ENCODE results near the gene ZFP2. TPM values are rescaled to one million over a fixed set of nuclear protein-coding genes. Genes with fewer than 3 reads are reported as not detected.
A peak's percentile ranks its signal among the peaks of the same experiment; 100 is the strongest.

ZFP2 gene
- 0.37 and 0.52 TPM in 2 replicates for total RNA-seq (2021)
- long read RNA-seq, partial matches to known transcripts = 0 of 4 reads
- long read RNA-seq, other reads (novel, unspliced or antisense) = 0 of 4 reads

- peak within 1 kb of the TSS; percentile 35 for H3K9ac ChIP-seq (ENCODE audit: extremely low read depth, insufficient read length, low read length)
- Mint-ChIP-seq H3K36me3 (ENCODE audit: insufficient read depth in 1 of 3, low read depth in 3 of 3) (peaks cover 5 to 14% (median 11%) of the 10 kb centered on the region in 3 experiments; a peak in 6 of 7 replicates), H3K4me3 (peak within 1 kb of the TSS; percentile 79 to 90), H3K27ac (no peak within 1 kb of the TSS), H3K9me3 (peaks cover 12 to 22% of the 10 kb centered on the region in 2 experiments), H3K4me1 (peaks cover 4% of the 10 kb centered on the region in 2 experiments; a peak in 2 of 4 replicates), H3K27me3 (ENCODE audit: low read depth) (no peaks in the 10 kb centered on the region; the same call in 1 of the 2 replicates)
- H3K23me2 ChIP-seq (ENCODE audit: insufficient read length, low read depth, low read length, poor library complexity, severe bottlenecking) = peaks cover 2% of the 10 kb centered on the region
- no peaks in the 10 kb centered on the region for H3K27me3 ChIP-seq (ENCODE audit: insufficient read depth, low read length)
- H2BK15ac ChIP-seq (ENCODE audit: low read depth, low read length) = no peak within 1 kb of the TSS
- H3K23ac ChIP-seq (ENCODE audit: insufficient read length, low read depth, low read length) = no peak within 1 kb of the TSS
- H3K9me3 ChIP-seq (ENCODE audit: control insufficient read depth, low read depth, low read length) = no peaks in the 10 kb centered on the region
- no peak within 1 kb of the TSS for H3K56ac ChIP-seq (ENCODE audit: insufficient read length, low read depth, low read length)
- H3T11ph ChIP-seq (ENCODE audit: low read length) = no peak within 1 kb of the TSS
- no peaks in the 10 kb centered on the region for H3K79me1 ChIP-seq (ENCODE audit: insufficient read depth, low read depth, low read length, poor library complexity, severe bottlenecking)
- H2AFZ ChIP-seq (ENCODE audit: low read length) = no peak within 1 kb of the TSS
- no peak within 1 kb of the TSS for H2AK5ac ChIP-seq (ENCODE audit: insufficient read length, low read length)
- TF ChIP-seq CTCF (conservative IDR thresholded peaks at IDR 0.05) = no peak
- no peak within 1 kb of the TSS for H2BK5ac ChIP-seq (ENCODE audit: insufficient read length, low read length)
- no peak within 1 kb of the TSS for H3K4ac ChIP-seq (ENCODE audit: low read depth, low read length)
- H3K4me1 ChIP-seq (ENCODE audit: insufficient read depth, low read length) = no peaks in the 10 kb centered on the region
- H3K18ac ChIP-seq (ENCODE audit: insufficient read length, low read depth, low read length) = peak within 1 kb of the TSS; percentile 86
- peak within 1 kb of the TSS; percentile 61 for H3K4me2 ChIP-seq (ENCODE audit: insufficient read depth, insufficient read length, low read length)
- DNase-seq = peak; percentile 86
- no peak within 1 kb of the TSS for H3K27ac ChIP-seq (ENCODE audit: insufficient read length, low read depth, low read length)
- H4K20me1 ChIP-seq (ENCODE audit: control insufficient read depth, insufficient read depth, insufficient read length) = no peaks in the 10 kb centered on the region
- WGBS (ENCODE audit: extremely low coverage, insufficient read length, low lambda C conversion rate) = no CpG with 5 or more reads among the region's 79 CpGs
- H4K5ac ChIP-seq (ENCODE audit: insufficient read length, low read depth, low read length) = no peak within 1 kb of the TSS
- peak within 1 kb of the TSS; percentile 90 for H3K14ac ChIP-seq (ENCODE audit: insufficient read depth, low read length)
- no peaks in the 10 kb centered on the region for H3K79me2 ChIP-seq (ENCODE audit: insufficient read depth, low read length)
- no peak within 1 kb of the TSS for H4K8ac ChIP-seq (replicated peaks; ENCODE audit: insufficient read length, low read depth, low read length)
- H4K91ac ChIP-seq (ENCODE audit: insufficient read length, low read depth, low read length) = no peak within 1 kb of the TSS
- no peak within 1 kb of the TSS for H2BK20ac ChIP-seq (ENCODE audit: low read depth, low read length, poor library complexity, severe bottlenecking)
- H2BK120ac ChIP-seq (ENCODE audit: low read depth, low read length, poor library complexity, severe bottlenecking) = no peak within 1 kb of the TSS
- no peak within 1 kb of the TSS for H2BK12ac ChIP-seq (ENCODE audit: insufficient read length, low read depth, low read length)
Observed at GRCh38 chr5:178895615-178896571, at the start of gene ZFP2. Gene ZFP2, plus strand, starts transcription at chr5:178895913. Its CDS starts 35,401 bp downstream, at chr5:178931314.
